ENCODE measurements around the gene IPCEF1.

IPCEF1 gene

DNA sequence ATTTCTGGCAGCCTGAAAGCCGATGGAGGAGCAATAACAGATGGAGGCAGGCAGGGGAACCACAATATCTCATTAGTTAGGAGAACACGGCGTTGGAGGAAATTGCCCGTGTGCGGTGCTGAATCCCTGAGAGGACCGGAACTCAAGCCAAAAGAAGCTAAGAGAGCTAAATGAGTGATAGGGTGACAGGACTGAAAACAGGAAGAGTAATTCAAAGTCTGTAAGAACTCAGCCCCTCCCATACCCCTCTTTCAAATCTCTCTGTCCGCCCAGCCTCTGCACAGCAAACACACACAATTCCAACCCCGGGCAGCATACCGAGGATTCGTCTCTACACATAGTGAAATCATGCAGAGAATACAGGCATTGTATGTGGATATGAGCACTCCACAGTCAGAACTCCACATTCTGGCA lies 2.6 kb upstream of the IPCEF1 start:
- no peak for ATAC-seq

GRCh38 chr6:154358019-154358545 lies 1.5 kb upstream of the IPCEF1 start:
- no peak for ATAC-seq
- no peak for TF ChIP-seq TSHZ2 (CRISPR knock-in tag; IDR thresholded peaks at IDR 0.05)

More for the DNA sequence above, 2.6 kb upstream of the IPCEF1 start:
- no peak for TF ChIP-seq ZFP3 (CRISPR knock-in tag; IDR thresholded peaks at IDR 0.05)
- TF ChIP-seq PATZ1 (CRISPR knock-in tag; IDR thresholded peaks at IDR 0.05; ENCODE audit: borderline replicate concordance), result no peak
- no peak for TF ChIP-seq TCF4 (CRISPR knock-in tag; IDR thresholded peaks at IDR 0.05; ENCODE audit: borderline replicate concordance)
- TF ChIP-seq CSDC2 (CRISPR knock-in tag; IDR thresholded peaks at IDR 0.05), result no peak
- no peak for TF ChIP-seq TSHZ2 (CRISPR knock-in tag; IDR thresholded peaks at IDR 0.05)
- TF ChIP-seq PPARA (CRISPR knock-in tag; IDR thresholded peaks at IDR 0.05; ENCODE audit: borderline replicate concordance), result no peak
- TF ChIP-seq TOX (CRISPR knock-in tag; IDR thresholded peaks at IDR 0.05; ENCODE audit: borderline replicate concordance), result no peak

- no peak for ATAC-seq
- TF ChIP-seq RARB (CRISPR knock-in tag; IDR thresholded peaks at IDR 0.05), result no peak
- TF ChIP-seq TCF4 (CRISPR knock-in tag; IDR thresholded peaks at IDR 0.05; ENCODE audit: borderline replicate concordance), result no peak
- TF ChIP-seq ZNF70 (CRISPR knock-in tag; IDR thresholded peaks at IDR 0.05), result no peak
- TF ChIP-seq SNAI2 (CRISPR knock-in tag; IDR thresholded peaks at IDR 0.05), result no peak
- no peak for TF ChIP-seq CSRNP3 (CRISPR knock-in tag; IDR thresholded peaks at IDR 0.05)
- TF ChIP-seq PATZ1 (CRISPR knock-in tag; IDR thresholded peaks at IDR 0.05; ENCODE audit: borderline replicate concordance), result no peak
- no peak for TF ChIP-seq OSR1 (CRISPR knock-in tag; IDR thresholded peaks at IDR 0.05)
- TF ChIP-seq, protein P1, sequence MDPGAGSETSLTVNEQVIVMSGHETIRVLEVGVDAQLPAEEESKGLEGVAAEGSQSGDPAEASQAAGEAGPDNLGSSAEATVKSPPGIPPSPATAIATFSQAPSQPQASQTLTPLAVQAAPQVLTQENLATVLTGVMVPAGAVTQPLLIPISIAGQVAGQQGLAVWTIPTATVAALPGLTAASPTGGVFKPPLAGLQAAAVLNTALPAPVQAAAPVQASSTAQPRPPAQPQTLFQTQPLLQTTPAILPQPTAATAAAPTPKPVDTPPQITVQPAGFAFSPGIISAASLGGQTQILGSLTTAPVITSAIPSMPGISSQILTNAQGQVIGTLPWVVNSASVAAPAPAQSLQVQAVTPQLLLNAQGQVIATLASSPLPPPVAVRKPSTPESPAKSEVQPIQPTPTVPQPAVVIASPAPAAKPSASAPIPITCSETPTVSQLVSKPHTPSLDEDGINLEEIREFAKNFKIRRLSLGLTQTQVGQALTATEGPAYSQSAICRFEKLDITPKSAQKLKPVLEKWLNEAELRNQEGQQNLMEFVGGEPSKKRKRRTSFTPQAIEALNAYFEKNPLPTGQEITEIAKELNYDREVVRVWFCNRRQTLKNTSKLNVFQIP (CRISPR knock-in tag; IDR thresholded peaks at IDR 0.05; ENCODE audit: borderline replicate concordance, low read depth), result no peak
- no peak for TF ChIP-seq ESRRG (CRISPR knock-in tag; IDR thresholded peaks at IDR 0.05)
- TF ChIP-seq TSHZ2 (CRISPR knock-in tag; IDR thresholded peaks at IDR 0.05), result no peak
- TF ChIP-seq ISL1 (CRISPR knock-in tag; IDR thresholded peaks at IDR 0.05), result no peak
- no peak for TF ChIP-seq ZC3H10 (CRISPR knock-in tag; IDR thresholded peaks at IDR 0.05)
- no peak for TF ChIP-seq ZNF565 (CRISPR knock-in tag; conservative IDR thresholded peaks at IDR 0.05; ENCODE audit: low read depth)
Observed at GRCh38 chr6:154356113-154356512, 490 bp downstream of the IPCEF1 start.
